ENCODE results near the gene CLPTM1.

- no peak for TF ChIP-seq CTCF (IDR thresholded peaks at IDR 0.05; ENCODE audit: control extremely low read depth in 1 of 3, insufficient read depth in 1 of 3, low read depth in 1 of 3, low read length in 3 of 3)
- no peak for TF ChIP-seq TCF12 (IDR thresholded peaks at IDR 0.05; ENCODE audit: low read depth, low read length)
- TF ChIP-seq SIN3A (conservative IDR thresholded peaks at IDR 0.05 in 1 of 2, IDR thresholded peaks at IDR 0.05 in 1 of 2; ENCODE audit: low read depth in 1 of 2, low read length in 2 of 2), result no peak
- TF ChIP-seq RFX5 (IDR thresholded peaks at IDR 0.05; ENCODE audit: borderline replicate concordance, low read depth, low read length), result no peak
- TF ChIP-seq JUND (IDR thresholded peaks at IDR 0.05; ENCODE audit: low read length), result no peak
- no peak for TF ChIP-seq POLR2A (IDR thresholded peaks at IDR 0.05; ENCODE audit: control extremely low read depth in 1 of 2, low read depth in 2 of 2, low read length in 2 of 2)
Measured at GRCh38 chr19:44974857-44975256, 19.7 kb downstream of the CLPTM1 start.
